ENCODE measurements around the gene ANAPC5.

Gene ANAPC5

DNA sequence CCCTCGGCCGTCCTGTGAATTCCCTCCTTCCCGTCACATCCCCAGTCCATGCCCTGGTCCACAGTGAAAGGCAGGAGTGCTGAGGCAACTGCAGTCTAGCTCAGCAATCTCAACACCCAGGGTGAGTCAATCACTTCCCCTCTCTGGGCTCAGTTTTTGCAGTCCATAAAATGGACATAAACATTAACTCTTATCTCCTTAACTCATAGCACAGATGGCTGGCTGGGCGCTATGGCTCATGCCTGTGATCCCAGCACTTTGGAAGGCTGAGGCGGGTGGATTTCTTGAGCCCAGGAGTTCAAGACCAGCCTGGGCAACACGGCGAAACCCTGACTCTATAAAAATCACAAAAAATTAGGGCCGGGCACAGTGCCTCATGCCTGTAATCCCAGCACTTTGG, 88.1 kb downstream of the ANAPC5 start:
- H3K36me3 ChIP-seq (ENCODE audit: control insufficient read depth in 1 of 2, insufficient read depth in 2 of 2, low read length in 2 of 2), result peaks cover 25 to 71% of the 10 kb centered on the region in 2 donors
- no peak overlapping the region for H3K4me3 ChIP-seq (ENCODE audit: low read depth in 1 of 2, low read length in 2 of 2)
- H3K9me3 ChIP-seq (ENCODE audit: control insufficient read depth in 1 of 2, low read length in 2 of 2), result no peaks in the 10 kb centered on the region
- no peak overlapping the region for H3K27ac ChIP-seq (ENCODE audit: low read length)
- no peaks in the 10 kb centered on the region for H3K4me1 ChIP-seq (ENCODE audit: control insufficient read depth in 1 of 2, insufficient read depth in 2 of 2, low read length in 2 of 2)
- no peaks in the 10 kb centered on the region for H3K27me3 ChIP-seq (ENCODE audit: low read depth, low read length)

DNA sequence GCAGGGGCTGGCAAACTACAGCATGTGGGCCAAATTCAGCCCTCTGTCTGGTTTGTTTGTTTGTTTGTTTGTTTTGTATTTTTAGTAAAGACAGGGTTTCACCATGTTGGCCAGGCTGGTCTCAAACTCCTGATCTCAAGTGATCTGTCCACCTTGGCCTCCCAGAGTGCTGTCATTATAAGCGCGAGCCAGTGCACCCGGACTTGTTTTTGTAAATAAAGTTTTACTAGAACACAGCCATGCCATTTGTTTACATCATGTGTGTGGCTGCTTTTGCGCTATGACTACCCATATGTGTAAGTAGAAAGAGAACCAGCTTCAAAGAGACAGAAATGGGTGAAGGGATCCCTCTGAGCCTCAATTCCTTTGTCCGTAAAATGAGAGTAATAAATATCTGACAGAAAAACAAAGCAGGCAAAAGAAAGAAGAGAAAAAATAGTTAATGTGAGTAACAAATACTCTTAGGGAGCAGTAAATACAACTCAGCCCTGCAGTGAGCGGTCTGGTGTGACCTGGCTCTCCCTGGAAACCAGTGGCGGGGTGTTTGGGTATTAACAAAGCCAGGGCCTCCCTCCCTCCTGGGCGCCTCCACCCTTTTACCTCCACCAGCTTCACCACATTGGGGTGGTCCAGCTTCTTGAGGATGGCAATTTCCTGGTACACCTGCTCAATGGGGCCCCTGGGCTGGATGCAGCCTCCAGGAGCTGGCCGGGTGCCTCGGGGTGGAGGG, 88.8 kb downstream of the ANAPC5 start:
- Histone ChIP-seq H3K27me3 (ENCODE audit: low read depth, low read length) (no peaks in the 10 kb centered on the region), H3K9me3 (ENCODE audit: control insufficient read depth in 1 of 2, low read length in 2 of 2) (no peaks in the 10 kb centered on the region), H3K27ac (ENCODE audit: low read length) (no peak overlapping the region), H3K4me3 (ENCODE audit: low read depth in 1 of 2, low read length in 2 of 2) (no peak overlapping the region), H3K36me3 (ENCODE audit: control insufficient read depth in 1 of 2, insufficient read depth in 2 of 2, low read length in 2 of 2) (peaks cover 21 to 67% of the 10 kb centered on the region in 2 donors), H3K4me1 (ENCODE audit: control insufficient read depth in 1 of 2, insufficient read depth in 2 of 2, low read length in 2 of 2) (no peaks in the 10 kb centered on the region)

DNA sequence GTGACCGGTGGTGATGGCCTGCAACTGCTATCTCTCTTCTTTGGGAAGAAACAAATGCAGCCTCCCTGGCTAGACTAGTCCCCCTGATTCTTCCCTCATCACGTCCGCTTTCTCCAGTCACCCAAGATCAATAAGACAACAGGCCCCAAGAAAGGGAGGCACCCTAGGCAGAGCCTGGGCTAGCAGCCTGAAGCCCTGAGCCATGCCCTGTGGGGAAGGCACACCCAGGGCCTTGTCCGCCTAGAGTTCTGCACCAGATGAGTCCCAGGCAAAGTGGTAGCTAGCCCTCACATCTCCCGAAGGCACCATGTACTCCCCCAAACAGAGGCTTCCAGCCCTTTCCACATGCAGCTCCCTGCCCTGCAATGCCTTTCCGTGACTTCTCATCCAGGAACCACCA, 90.8 kb downstream of the ANAPC5 start:
- H3K36me3 ChIP-seq (ENCODE audit: control insufficient read depth in 1 of 2, insufficient read depth in 2 of 2, low read length in 2 of 2), result peaks cover 29 to 75% of the 10 kb centered on the region in 2 donors
- no peaks in the 10 kb centered on the region for H3K9me3 ChIP-seq (ENCODE audit: control insufficient read depth in 1 of 2, low read length in 2 of 2)
- H3K27me3 ChIP-seq (ENCODE audit: low read depth, low read length), result no peaks in the 10 kb centered on the region
- no peak overlapping the region for H3K4me3 ChIP-seq (ENCODE audit: low read depth in 1 of 2, low read length in 2 of 2)
- H3K27ac ChIP-seq (ENCODE audit: low read length), result no peak overlapping the region
- no peaks in the 10 kb centered on the region for H3K4me1 ChIP-seq (ENCODE audit: control insufficient read depth in 1 of 2, insufficient read depth in 2 of 2, low read length in 2 of 2)

GRCh38 chr12:121260091-121260490, 92.1 kb downstream of the ANAPC5 start:
- Histone ChIP-seq H3K4me1 (ENCODE audit: control insufficient read depth in 1 of 2, insufficient read depth in 2 of 2, low read length in 2 of 2) (no peaks in the 10 kb centered on the region), H3K4me3 (ENCODE audit: low read depth in 1 of 2, low read length in 2 of 2) (no peak overlapping the region), H3K36me3 (ENCODE audit: control insufficient read depth in 1 of 2, insufficient read depth in 2 of 2, low read length in 2 of 2) (peaks cover 34 to 76% of the 10 kb centered on the region in 2 donors), H3K9me3 (ENCODE audit: control insufficient read depth in 1 of 2, low read length in 2 of 2) (no peaks in the 10 kb centered on the region), H3K27ac (ENCODE audit: low read length) (no peak overlapping the region), H3K27me3 (ENCODE audit: low read depth, low read length) (no peaks in the 10 kb centered on the region)

- Histone ChIP-seq H3K27ac (ENCODE audit: low read length) (no peak overlapping the region), H3K36me3 (ENCODE audit: control insufficient read depth in 1 of 2, insufficient read depth in 2 of 2, low read length in 2 of 2) (peaks cover 34 to 78% of the 10 kb centered on the region in 2 donors), H3K27me3 (ENCODE audit: low read depth, low read length) (no peaks in the 10 kb centered on the region), H3K9me3 (ENCODE audit: control insufficient read depth in 1 of 2, low read length in 2 of 2) (no peaks in the 10 kb centered on the region), H3K4me1 (ENCODE audit: control insufficient read depth in 1 of 2, insufficient read depth in 2 of 2, low read length in 2 of 2) (no peaks in the 10 kb centered on the region), H3K4me3 (ENCODE audit: low read depth in 1 of 2, low read length in 2 of 2) (no peak overlapping the region)
These were observed 93.1 kb downstream of the ANAPC5 start for GRCh38 chr12:121259074-121259473.
